GM21529 (cell line): ENCODE results near the gene ITIH3.

Source experiments
- ATAC-seq: cut with Tn5 transposase; IDR thresholded peaks from one replicate; pipeline ENCODE4 v1.9.1; 2021; ENCODE audit not compliant: unreplicated experiment

The ITIH3 gene

GRCh38 chr3:52824037-52824436, 29.4 kb downstream of the ITIH3 start:
- ATAC-seq: no peak

- no peak for ATAC-seq
Measured at GRCh38 chr3:52827441-52827840, 32.8 kb downstream of the ITIH3 start.

GRCh38 chr3:52827866-52828376, 33.3 kb downstream of the ITIH3 start:
- no peak for ATAC-seq

- ATAC-seq: no peak
Measured at GRCh38 chr3:52829482-52829881, 34.9 kb downstream of the ITIH3 start.

GRCh38 chr3:52829906-52830463, 35.4 kb downstream of the ITIH3 start:
- ATAC-seq: no peak

GRCh38 chr3:52830535-52831258, 36.1 kb downstream of the ITIH3 start, which contains the start of gene ITIH4:
Gene ITIH4, minus strand, starts transcription at chr3:52830672. Its CDS starts 30 bp downstream, at chr3:52830642.
- no peak for ATAC-seq

- no peak for ATAC-seq
Measured at GRCh38 chr3:52831500-52832301, 37.1 kb downstream of the ITIH3 start.

- no peak for ATAC-seq
Measured at GRCh38 chr3:52833202-52833601, 38.6 kb downstream of the ITIH3 start.

GRCh38 chr3:52834871-52835501, 40.4 kb downstream of the ITIH3 start, which contains the start of gene MUSTN1:
Gene MUSTN1, minus strand, starts transcription at chr3:52835019. Its CDS starts 71 bp downstream, at chr3:52834948.
- ATAC-seq: no peak

GRCh38 chr3:52835766-52836470, 41.3 kb downstream of the ITIH3 start:
- ATAC-seq: no peak

- ATAC-seq: no peak
Measured at GRCh38 chr3:52836471-52836845, 41.9 kb downstream of the ITIH3 start.

- ATAC-seq: no peak
Measured at GRCh38 chr3:52836986-52837385, 42.4 kb downstream of the ITIH3 start.

- ATAC-seq: no peak
Measured at GRCh38 chr3:52838561-52839267, 44.1 kb downstream of the ITIH3 start.

GRCh38 chr3:52839268-52839575, 44.6 kb downstream of the ITIH3 start:
- ATAC-seq: no peak

GRCh38 chr3:52839892-52840545, 45.4 kb downstream of the ITIH3 start:
- no peak for ATAC-seq

- ATAC-seq: no peak
Measured at GRCh38 chr3:52841211-52841980, 46.8 kb downstream of the ITIH3 start.

GRCh38 chr3:52841981-52842340, 47.4 kb downstream of the ITIH3 start:
- ATAC-seq: no peak

- no peak for ATAC-seq
Measured at GRCh38 chr3:52842424-52842823, 47.8 kb downstream of the ITIH3 start.
